T-cell (primary cell): ENCODE data around the gene LRRC25. TPM values are rescaled to one million over a fixed set of nuclear protein-coding genes. Genes with fewer than 3 reads are reported as not detected.

Experiments used
- ATAC-seq, 4 experiments: fragments of 200-7000 bp in 3 of 4; fragments of 150-1000 bp in 1 of 4; cut with Tn5 transposase; replicated peaks in 1 of 4; 1 replicate in 3 of 4; 2 replicates in 1 of 4; pipeline ENCODE4 v1.10.0; 2021; ENCODE audit warnings: moderate library complexity in 3 of 4, mild to moderate bottlenecking in 2 of 4, moderate number of reproducible peaks in 1 of 4
- CTCF ChIA-PET, 2 donors: fragments of 300-600 bp; sonication (Branson Sonifier 250); formaldehyde crosslinking; loops; one replicate each; lab custom pipeline; 2022; ENCODE audit warnings: antibody characterized with exemption in 2 of 2; lab: Charles Lee
- POLR2A ChIA-PET, 2 donors: fragments of 300-600 bp; sonication (Branson Sonifier 250); formaldehyde crosslinking; loops; one replicate each; lab custom pipeline; 2022; ENCODE audit warnings: antibody characterized with exemption in 2 of 2; lab: Charles Lee
- DNase-seq, 35 experiments: peaks; one replicate each; pipeline versions ENCODE4 v3.0.0 to v3.0.0-alpha.2; 2013 to 2023
- H3K27ac ChIP-seq: one replicate; pipeline ENCODE4 v1.5.1; 2013; ENCODE audit warnings: low read length
- H3K27me3 ChIP-seq, 2 experiments: replicated peaks in 1 of 2; 1 replicate in 1 of 2; 2 replicates in 1 of 2; pipeline versions ENCODE4 v1.6.1 to v1.7.0; 2013; ENCODE audit warnings: low read length in 1 of 2, mixed read lengths in 1 of 2; ENCODE audit not compliant: control insufficient read depth in 2 of 2, insufficient read depth in 2 of 2; ENCODE audit errors: extremely low read depth in 1 of 2
- H3K36me3 ChIP-seq, 2 donors: 1 replicate in 1 of 2; 2 replicates in 1 of 2; pipeline versions ENCODE4 v1.6.1 to v1.7.0; 2013; ENCODE audit warnings: low read length in 1 of 2; ENCODE audit not compliant: control insufficient read depth in 2 of 2, insufficient read depth in 1 of 2; ENCODE audit errors: extremely low read depth in 1 of 2
- H3K4me1 ChIP-seq, 2 experiments: 1 replicate in 1 of 2; 2 replicates in 1 of 2; pipeline versions ENCODE4 v1.6.1 to v1.7.0; 2013; ENCODE audit warnings: low read length in 2 of 2, mixed read lengths in 1 of 2; ENCODE audit not compliant: insufficient read depth in 2 of 2, control insufficient read depth in 1 of 2; ENCODE audit errors: extremely low read depth in 1 of 2
- H3K4me3 ChIP-seq, 2 donors: 1 replicate in 1 of 2; 2 replicates in 1 of 2; pipeline versions ENCODE4 v1.5.1 to v1.7.0; 2013; ENCODE audit warnings: mild to moderate bottlenecking in 2 of 2, low read length in 1 of 2, moderate library complexity in 1 of 2; ENCODE audit not compliant: control insufficient read depth in 1 of 2; ENCODE audit errors: extremely low read depth in 1 of 2
- H3K9me3 ChIP-seq: 2 replicates; pipeline ENCODE4 v1.7.0; 2013
- H3K27ac Mint-ChIP-seq, 2 donors: one replicate each; pipeline ENCODE4 v1.8.0; 2020 to 2021; ENCODE audit warnings: mild to moderate bottlenecking in 2 of 2, mixed read lengths in 2 of 2
- H3K27me3 Mint-ChIP-seq, 2 donors: one replicate each; pipeline ENCODE4 v1.8.0; 2021 to 2022; ENCODE audit warnings: mixed read lengths in 2 of 2
- H3K36me3 Mint-ChIP-seq: one replicate; pipeline ENCODE4 v1.8.0; 2021; ENCODE audit warnings: mixed read lengths
- H3K4me1 Mint-ChIP-seq, 3 donors: one replicate each; pipeline ENCODE4 v1.8.0; 2020 to 2022; ENCODE audit warnings: mixed read lengths in 3 of 3, mild to moderate bottlenecking in 1 of 3
- H3K4me3 Mint-ChIP-seq, 3 donors: one replicate each; pipeline ENCODE4 v1.8.0; 2020 to 2022; ENCODE audit warnings: mild to moderate bottlenecking in 3 of 3, mixed read lengths in 3 of 3, moderate library complexity in 3 of 3
- H3K9me3 Mint-ChIP-seq, 3 donors: one replicate each; pipeline ENCODE4 v1.8.0; 2020 to 2022; ENCODE audit warnings: mixed read lengths in 3 of 3
- WGBS: methylation state at CpG from one replicate; pipeline ENCODE4 v1.1.5; 2013; ENCODE audit warnings: missing lambda C conversion rate; ENCODE audit not compliant: insufficient coverage; 5-methylcytosine and 5-hydroxymethylcytosine counted together
- total RNA-seq, 35 experiments: library from RNA in 6 of 35; stranded (reverse) in 6 of 35; fragments of 120-200 nt in 1 of 35; gene quantifications; one replicate each; pipeline versions ENCODE4 v1.2.1 to v1.2.4 and lab custom pipeline; 2013 to 2026

LRRC25 gene
- total RNA-seq, 5 donors from 2014 or later (not counting 1 experiment from before 2014, with no cell fraction given), result 0.16 to 0.33 (median 0.30) TPM; not detected in 2

DNA sequence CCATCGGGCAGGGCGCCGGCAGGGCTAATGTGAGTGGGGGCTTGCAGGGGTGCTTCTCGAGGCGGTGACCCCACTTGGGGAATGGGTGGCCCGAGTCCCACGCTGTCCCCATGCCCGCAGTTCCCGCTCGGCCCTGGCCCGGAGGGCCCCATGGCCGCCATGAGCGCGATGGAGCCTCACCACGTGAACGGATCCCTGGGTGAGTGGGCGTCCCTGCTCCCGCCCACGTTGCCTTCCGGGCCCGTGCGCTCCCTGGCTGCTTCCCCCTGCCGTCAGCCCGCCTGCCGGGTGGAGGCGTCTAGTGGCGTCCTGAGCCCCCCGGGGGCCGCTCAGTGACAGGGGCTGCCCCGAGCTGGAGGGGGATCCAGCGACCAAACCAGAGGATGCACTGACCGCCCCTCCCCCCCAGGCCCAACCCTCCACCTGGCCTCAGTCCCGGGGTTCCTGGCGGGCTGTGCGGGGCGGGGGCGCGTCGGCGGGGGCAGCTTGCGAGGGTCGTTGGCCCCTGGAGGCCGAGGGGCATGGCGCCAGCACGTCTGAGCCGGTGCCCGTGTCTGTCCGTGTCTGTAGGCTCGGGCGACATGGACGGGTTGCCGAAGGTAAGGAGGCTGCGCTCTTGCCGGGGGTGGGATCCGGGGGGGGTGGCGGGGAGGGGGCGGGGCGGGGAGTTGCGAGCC lies 35.7 kb upstream of the LRRC25 start:
- Histone ChIP-seq H3K4me3 (peak overlapping the region; percentile 23 to 47), H3K9me3 (no peaks in the 10 kb centered on the region), H3K36me3 (peaks cover 0 to 15% of the 10 kb centered on the region in 2 donors), H3K27me3 (no peaks in the 10 kb centered on the region), H3K27ac (no peak overlapping the region), H3K4me1 (peaks cover 13 to 81% of the 10 kb centered on the region in 2 experiments)
- H3K4me3 Mint-ChIP-seq, result peak overlapping the region; percentile 44 to 68 (median 45)
- H3K27me3 Mint-ChIP-seq, result no peaks in the 10 kb centered on the region
- peak; percentile 7 to 27 (median 21) for ATAC-seq
- no peak overlapping the region for H3K27ac Mint-ChIP-seq
- CTCF ChIA-PET, result no interaction called here
- POLR2A ChIA-PET, result no interaction called here
- no peaks in the 10 kb centered on the region for H3K9me3 Mint-ChIP-seq
- WGBS, result 33% methylated on average over 32 of the region's 59 CpGs
- peak in 8 of 35 experiments; percentile 26 to 64 (median 46) for DNase-seq
- H3K36me3 Mint-ChIP-seq, result no peaks in the 10 kb centered on the region
- peaks cover 17 to 40% (median 23%) of the 10 kb centered on the region in 3 donors for H3K4me1 Mint-ChIP-seq

DNA sequence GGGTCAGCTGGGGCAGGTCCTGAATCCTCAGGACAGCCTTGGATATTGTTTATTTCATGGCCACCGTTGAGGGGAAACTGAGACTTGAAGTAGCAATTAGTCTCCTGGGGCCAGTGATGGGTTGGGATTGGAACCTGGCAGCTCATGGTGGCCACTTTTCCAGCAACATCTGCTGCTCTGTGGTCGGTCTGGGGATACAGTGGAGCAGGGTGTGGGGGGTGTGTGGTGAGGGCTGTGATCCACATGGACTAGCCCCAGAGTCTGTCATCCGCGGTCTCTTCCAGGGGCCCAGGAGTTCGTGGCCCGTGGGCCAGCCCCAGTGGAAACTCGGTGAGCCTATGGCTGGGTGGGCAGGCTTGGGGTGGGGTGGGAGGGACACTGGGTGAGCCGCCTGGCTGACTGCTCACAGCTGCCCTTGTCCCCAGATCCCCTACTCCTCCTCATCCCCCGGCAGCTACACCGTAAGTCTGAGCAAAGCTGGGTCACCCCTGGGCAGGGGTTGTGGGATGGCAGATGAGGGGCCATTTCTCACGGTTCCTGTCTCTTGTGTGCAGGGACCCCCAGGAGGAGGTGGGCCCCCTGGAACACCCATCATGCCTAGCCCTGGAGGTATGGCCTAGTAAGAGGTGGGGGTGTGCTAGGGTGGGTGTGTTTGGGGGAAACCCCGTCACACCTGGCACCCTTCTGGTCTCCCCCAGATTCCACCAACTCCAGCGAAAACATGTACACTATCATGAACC lies 35.0 kb upstream of the LRRC25 start:
- Histone ChIP-seq H3K9me3 (no peaks in the 10 kb centered on the region), H3K27ac (no peak overlapping the region), H3K4me1 (peaks cover 13 to 82% of the 10 kb centered on the region in 2 experiments), H3K27me3 (no peaks in the 10 kb centered on the region), H3K36me3 (peaks cover 0 to 15% of the 10 kb centered on the region in 2 donors), H3K4me3 (peak overlapping the region; percentile 17 to 47)
- ATAC-seq (no peak), DNase-seq (no peak)
- ChIA-PET CTCF (no interaction called here), POLR2A (no interaction called here)
- Mint-ChIP-seq H3K4me1 (peaks cover 17 to 41% (median 23%) of the 10 kb centered on the region in 3 donors), H3K4me3 (peak overlapping the region; percentile 44 to 68 (median 45)), H3K36me3 (no peaks in the 10 kb centered on the region), H3K27ac (no peak overlapping the region), H3K27me3 (no peaks in the 10 kb centered on the region), H3K9me3 (no peaks in the 10 kb centered on the region)
- 100% methylated on average over 1 of the region's 13 CpGs for WGBS

DNA sequence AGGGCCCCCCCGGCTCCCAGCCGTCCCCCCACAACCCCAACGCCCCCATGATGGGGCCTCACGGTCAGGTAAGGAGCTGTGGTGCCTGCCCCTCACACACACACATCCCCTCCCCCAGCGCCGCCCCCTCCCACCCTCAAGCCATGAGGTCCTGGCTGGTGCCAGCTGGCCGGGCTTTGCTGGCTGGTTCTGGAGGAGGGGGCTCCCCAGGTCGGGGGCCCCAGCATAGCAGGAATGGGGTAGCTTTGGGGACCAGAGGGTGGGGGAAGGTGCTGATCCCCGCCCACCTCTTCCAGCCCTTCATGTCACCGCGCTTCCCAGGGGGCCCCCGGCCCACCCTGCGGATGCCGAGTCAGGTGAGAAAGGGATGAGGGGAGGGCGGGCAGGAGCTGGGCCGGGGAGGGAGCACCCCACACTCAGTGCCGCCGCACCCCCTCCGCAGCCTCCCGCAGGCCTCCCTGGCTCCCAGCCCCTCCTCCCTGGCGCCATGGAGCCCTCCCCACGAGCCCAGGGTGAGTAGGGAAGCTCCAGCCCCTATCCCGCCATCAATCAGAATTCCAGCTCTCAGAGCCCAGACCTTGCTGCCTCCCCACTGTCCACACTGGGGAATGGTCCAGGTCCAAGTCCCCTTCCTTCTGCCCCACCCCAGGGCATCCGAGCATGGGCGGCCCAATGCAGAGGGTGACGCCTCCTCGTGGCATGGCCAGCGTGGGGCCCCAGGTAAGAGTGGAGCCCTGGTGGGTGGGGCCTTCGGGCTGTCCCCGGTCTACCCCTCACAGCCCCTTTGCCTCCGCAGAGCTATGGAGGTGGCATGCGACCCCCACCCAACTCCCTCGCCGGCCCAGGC lies 34.2 kb upstream of the LRRC25 start:
- no peaks in the 10 kb centered on the region for H3K27me3 Mint-ChIP-seq
- no peaks in the 10 kb centered on the region for H3K36me3 Mint-ChIP-seq
- no peak for ATAC-seq
- peak overlapping the region in 1 of 3 donors; percentile 68 for H3K4me3 Mint-ChIP-seq
- Histone ChIP-seq H3K9me3 (no peaks in the 10 kb centered on the region), H3K36me3 (peaks cover 0 to 15% of the 10 kb centered on the region in 2 donors), H3K27me3 (no peaks in the 10 kb centered on the region), H3K27ac (no peak overlapping the region), H3K4me3 (no peak overlapping the region), H3K4me1 (peaks cover 12 to 84% of the 10 kb centered on the region in 2 experiments)
- peaks cover 17 to 40% (median 26%) of the 10 kb centered on the region in 3 donors for H3K4me1 Mint-ChIP-seq
- WGBS, result 93% methylated on average over 10 of the region's 34 CpGs
- ChIA-PET POLR2A (no interaction called here), CTCF (no interaction called here)
- DNase-seq, result no peak
- no peak overlapping the region for H3K27ac Mint-ChIP-seq
- no peaks in the 10 kb centered on the region for H3K9me3 Mint-ChIP-seq

DNA sequence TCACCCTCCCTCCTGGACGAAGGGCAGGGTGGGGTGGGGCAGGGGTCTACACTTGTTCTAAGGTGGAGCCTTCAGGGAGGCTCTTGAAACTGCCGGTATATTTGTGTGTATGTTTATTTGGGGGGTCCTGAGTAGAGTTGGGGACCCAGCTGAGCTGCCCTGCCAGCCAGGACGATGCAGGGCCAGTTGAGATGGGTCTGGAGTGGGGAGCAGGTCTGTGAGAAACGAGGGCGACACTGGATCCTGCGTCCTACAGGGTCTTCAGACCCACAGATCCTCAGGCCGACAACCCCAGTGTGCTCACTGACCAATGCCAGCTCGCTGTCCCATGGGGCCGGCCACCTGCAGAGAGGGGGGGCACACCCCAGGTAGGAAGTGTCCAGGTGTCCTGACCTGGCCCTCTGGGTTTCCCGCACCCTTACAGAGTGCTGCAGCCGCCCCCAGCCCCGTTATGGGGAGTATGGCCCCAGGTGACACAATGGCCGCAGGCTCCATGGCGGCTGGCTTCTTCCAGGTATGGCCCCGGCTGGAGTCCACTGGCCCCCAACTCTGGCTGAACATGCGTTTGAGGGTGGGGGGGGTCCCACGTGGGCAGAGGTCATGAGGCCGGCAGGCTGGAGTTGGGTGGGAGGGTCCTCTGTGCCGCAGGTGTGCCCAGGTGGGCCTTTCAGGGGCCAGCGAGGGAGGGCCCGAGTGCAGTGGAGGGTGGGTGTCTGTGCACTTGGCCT lies 33.2 kb upstream of the LRRC25 start:
- Histone ChIP-seq H3K4me3 (no peak overlapping the region), H3K9me3 (no peaks in the 10 kb centered on the region), H3K27ac (peak overlapping the region; percentile 88), H3K4me1 (peaks cover 11 to 85% of the 10 kb centered on the region in 2 experiments), H3K36me3 (peaks cover 0 to 11% of the 10 kb centered on the region in 2 donors), H3K27me3 (no peaks in the 10 kb centered on the region)
- WGBS, result 95% methylated on average over 19 of the region's 21 CpGs
- ATAC-seq (no peak), DNase-seq (no peak)
- POLR2A ChIA-PET, result no interaction called here
- Mint-ChIP-seq H3K9me3 (no peaks in the 10 kb centered on the region), H3K36me3 (no peaks in the 10 kb centered on the region), H3K4me3 (peak overlapping the region in 2 of 3 donors; percentile 34 to 65), H3K27me3 (no peaks in the 10 kb centered on the region), H3K4me1 (peaks cover 17 to 41% (median 24%) of the 10 kb centered on the region in 3 donors), H3K27ac (peak overlapping the region; percentile 28 to 61)
- CTCF ChIA-PET, result no interaction called here

DNA sequence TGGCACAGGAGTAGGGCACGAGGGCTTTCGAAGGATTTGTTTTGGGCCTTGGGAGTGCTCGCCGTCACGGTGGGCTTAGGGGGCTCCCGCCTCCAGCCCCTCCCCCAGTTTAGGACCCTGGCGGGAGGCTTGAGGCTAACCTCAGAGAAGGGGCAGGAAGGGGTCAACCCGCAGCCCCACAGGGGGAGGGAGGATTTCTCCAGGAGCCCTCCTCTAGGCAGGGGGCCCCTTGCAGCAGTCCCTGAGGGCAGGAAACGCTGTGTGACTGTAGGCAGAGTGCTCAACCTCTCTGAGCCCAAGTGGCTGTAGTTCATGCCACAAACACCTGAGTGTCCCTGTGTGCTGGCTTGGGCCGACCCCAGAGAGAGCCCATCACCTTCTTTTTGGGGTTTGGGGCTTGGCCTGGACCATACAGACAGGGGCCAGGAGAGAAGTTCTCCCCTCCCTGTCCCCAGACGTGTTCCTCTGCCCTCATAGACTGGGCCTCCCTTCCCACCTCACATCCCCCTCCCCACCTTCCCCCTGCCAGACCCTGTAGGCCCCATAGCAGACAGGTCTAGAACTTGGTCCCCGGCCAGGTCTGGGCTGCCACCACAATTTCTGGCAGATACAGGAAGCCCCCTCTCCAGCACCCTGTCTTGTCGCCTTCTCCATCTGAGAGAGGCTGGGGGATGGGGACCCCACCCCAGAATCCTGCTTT lies 32.4 kb upstream of the LRRC25 start:
- peaks cover 11 to 92% of the 10 kb centered on the region in 2 experiments for H3K4me1 ChIP-seq
- peak overlapping the region; percentile 88 for H3K27ac ChIP-seq
- H3K27me3 ChIP-seq, result no peaks in the 10 kb centered on the region
- ATAC-seq, result no peak
- Mint-ChIP-seq H3K27me3 (no peaks in the 10 kb centered on the region), H3K9me3 (no peaks in the 10 kb centered on the region), H3K36me3 (no peaks in the 10 kb centered on the region), H3K4me3 (peak overlapping the region; percentile 64 to 65 (median 64)), H3K4me1 (peaks cover 18 to 44% (median 24%) of the 10 kb centered on the region in 3 donors), H3K27ac (peak overlapping the region; percentile 71 to 80)
- H3K4me3 ChIP-seq, result peak overlapping the region in 1 of 2 donors; percentile 47
- DNase-seq, result peak in 1 of 35 experiments; percentile 48
- ChIA-PET POLR2A (no interaction called here), CTCF (no interaction called here)
- WGBS, result 15% methylated on average over 4 of the region's 13 CpGs
- H3K36me3 ChIP-seq, result peaks cover 0 to 11% of the 10 kb centered on the region in 2 donors
- H3K9me3 ChIP-seq, result no peaks in the 10 kb centered on the region
